OCI-LY7 (cell line): ENCODE data around the gene SNCB. TPM values are rescaled to one million over a fixed set of nuclear protein-coding genes. Genes with fewer than 3 reads are reported as not detected.

Experiments
- BruUV-seq: library from RNA; stranded (reverse); fragments of 400-500 nt; replicated peaks from 2 replicates; lab custom pipeline; 2021; lab: Mats Ljungman, UMichigan
- CTCF ChIA-PET: fragments of 300-600 bp; sonication (Branson Sonifier 250); formaldehyde crosslinking; loops from one replicate; lab custom pipeline; 2022; ENCODE audit warnings: antibody characterized with exemption; ENCODE audit not compliant: unreplicated experiment; lab: Charles Lee
- POLR2A ChIA-PET: fragments of 300-600 bp; sonication (Branson Sonifier 250); formaldehyde crosslinking; loops from one replicate; lab custom pipeline; 2022; ENCODE audit warnings: antibody characterized with exemption; lab: Charles Lee
- DNase-seq: peaks from one replicate; pipeline ENCODE4 v3.0.0-alpha.2; 2015; ENCODE audit warnings: low spot score
- H2AFZ ChIP-seq: fragments of 200-600 bp; sonication (generic), shearing (Covaris generic); 2 replicates; pipeline ENCODE4 v1.6.1; 2014; ENCODE audit warnings: mild to moderate bottlenecking, antibody characterized with exemption, low read length, moderate library complexity
- H3K27ac ChIP-seq: fragments of 200-600 bp; sonication (generic); 2 replicates; pipeline ENCODE4 v1.5.1; 2014; ENCODE audit warnings: mixed run types, low read depth, mild to moderate bottlenecking, moderate library complexity, low read length, inconsistent platforms; ENCODE audit not compliant: poor library complexity, severe bottlenecking
- H3K36me3 ChIP-seq: fragments of 200-600 bp; sonication (generic); 2 replicates; pipeline ENCODE4 v1.6.1; 2014; ENCODE audit warnings: mild to moderate bottlenecking, antibody characterized with exemption, low read length, moderate library complexity, mixed read lengths; ENCODE audit not compliant: insufficient read depth
- H3K4me1 ChIP-seq: fragments of 200-600 bp; sonication (generic); 2 replicates; pipeline ENCODE4 v1.5.1; 2014; ENCODE audit warnings: mild to moderate bottlenecking, low read length; ENCODE audit not compliant: insufficient read depth, poor library complexity, severe bottlenecking
- H3K4me2 ChIP-seq: fragments of 200-600 bp; sonication (generic); 2 replicates; pipeline ENCODE4 v1.6.1; 2014; ENCODE audit warnings: mild to moderate bottlenecking, low read length
- H3K4me3 ChIP-seq: fragments of 200-600 bp; sonication (generic); 2 replicates; pipeline ENCODE4 v1.5.1; 2014; ENCODE audit warnings: mild to moderate bottlenecking, low read depth, low read length; ENCODE audit not compliant: poor library complexity, severe bottlenecking
- H3K79me2 ChIP-seq: fragments of 200-600 bp; sonication (generic); 2 replicates; pipeline ENCODE4 v1.6.1; 2016; ENCODE audit warnings: low read depth, mild to moderate bottlenecking, low read length, moderate library complexity, mixed read lengths; ENCODE audit not compliant: insufficient read depth
- H3K9me2 ChIP-seq: fragments of 200-600 bp; sonication (generic); 2 replicates; pipeline ENCODE4 v1.6.1; 2016; ENCODE audit warnings: mild to moderate bottlenecking, low read length, mixed read lengths; ENCODE audit not compliant: insufficient read depth
- H3K9me3 ChIP-seq: fragments of 200-600 bp; sonication (generic); 2 replicates; pipeline ENCODE4 v1.6.1; 2014; ENCODE audit warnings: mild to moderate bottlenecking, mixed run types, low read length, mixed read lengths
- H4K20me1 ChIP-seq: fragments of 200-600 bp; sonication (generic); 2 replicates; pipeline ENCODE4 v1.6.1; 2014; ENCODE audit warnings: mild to moderate bottlenecking, antibody characterized with exemption, low read length, moderate library complexity, mixed read lengths; ENCODE audit not compliant: insufficient read depth
- EZH2phosphoT487 ChIP-seq: fragments of 200-600 bp; sonication (generic); IDR thresholded peaks from 2 replicates; pipeline ENCODE4 v1.6.1; 2018; ENCODE audit warnings: low read depth, borderline replicate concordance, mild to moderate bottlenecking, mixed run types, antibody characterized with exemption, low read length, moderate library complexity, mixed read lengths
- intact Hi-C: fragments of 100-400 bp; cut with micrococcal nuclease; formaldehyde crosslinking; loops from one replicate; pipeline ENCODE4 v1.10.0; 2022; ENCODE audit not compliant: unreplicated experiment
- total RNA-seq, 2 experiments: library from RNA; depleted of rRNA in 1 of 2; stranded (reverse); fragments of >200 nt in 1 of 2; shearing (Covaris generic) in 1 of 2; gene quantifications; 2 replicates each; pipeline ENCODE4 v1.2.3, GENCODE V29; 2014 to 2022
- TF ChIP-seq, protein P1 (sequence below): fragments of 200-600 bp; sonication (generic); conservative IDR thresholded peaks from 2 replicates; pipeline ENCODE4 v1.5.1; 2014; ENCODE audit warnings: mild to moderate bottlenecking, antibody characterized with exemption, low read length, moderate library complexity, mixed read lengths

The SNCB gene
- total RNA-seq, 2 experiments from 2014 or later, result 0.50 to 3.5 TPM

DNA sequence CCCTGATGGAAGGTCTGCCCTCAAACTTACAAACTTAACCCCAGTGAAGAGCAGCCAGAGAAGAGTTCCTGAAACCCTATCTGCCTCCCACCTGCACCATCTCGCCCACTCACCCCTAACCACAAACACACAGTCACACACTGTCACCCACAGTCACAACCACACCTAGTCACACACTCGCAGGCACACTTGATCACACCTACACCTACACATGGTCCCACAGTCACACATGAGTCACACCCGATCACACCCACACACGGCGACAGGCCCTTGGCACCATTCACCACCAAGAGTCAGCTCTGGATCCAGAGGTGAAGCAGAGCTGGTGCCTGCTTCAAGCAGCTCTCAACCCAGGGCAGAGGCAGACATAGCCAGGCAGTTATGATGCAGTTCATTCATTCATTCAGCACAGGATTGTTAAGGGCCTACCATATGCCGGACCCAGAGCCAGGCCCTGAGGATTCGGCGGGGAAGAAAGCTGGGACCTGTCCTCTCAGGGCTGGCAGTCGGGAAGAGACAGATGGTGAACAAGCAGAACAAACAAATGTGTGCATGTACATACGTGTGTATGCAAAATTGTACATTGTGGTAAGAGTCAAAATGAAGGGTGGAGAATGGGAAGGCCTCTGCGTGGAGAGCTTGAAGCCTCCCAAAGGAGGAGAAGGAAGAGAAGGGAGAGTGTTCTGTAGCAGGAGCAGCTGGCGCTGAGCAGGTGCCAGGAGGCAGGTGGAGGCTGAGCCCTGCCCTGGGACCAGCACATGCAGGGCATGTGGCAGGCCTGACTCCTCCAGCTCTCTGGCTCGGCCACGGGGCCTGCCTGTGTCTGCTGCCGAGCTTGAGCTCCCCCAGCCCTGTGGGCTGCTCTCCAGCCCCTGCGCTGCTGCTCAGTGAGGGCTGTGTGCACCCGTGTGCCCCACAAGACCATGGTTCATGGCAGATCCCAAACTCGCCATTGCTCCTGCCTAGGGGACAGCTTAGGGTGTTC is 23.4 kb upstream of the SNCB start:
- no TSS peak for BruUV-seq
- Histone ChIP-seq H3K36me3 (no peaks in the 10 kb centered on the region), H3K79me2 (no peaks in the 10 kb centered on the region), H3K4me3 (no peak overlapping the region), H3K9me2 (no peaks in the 10 kb centered on the region), H2AFZ (no peak overlapping the region), H3K27ac (no peak overlapping the region), H4K20me1 (no peaks in the 10 kb centered on the region), H3K4me1 (peaks cover 5% of the 10 kb centered on the region), H3K4me2 (no peak overlapping the region), H3K9me3 (no peaks in the 10 kb centered on the region)
- TF ChIP-seq, protein P1, sequence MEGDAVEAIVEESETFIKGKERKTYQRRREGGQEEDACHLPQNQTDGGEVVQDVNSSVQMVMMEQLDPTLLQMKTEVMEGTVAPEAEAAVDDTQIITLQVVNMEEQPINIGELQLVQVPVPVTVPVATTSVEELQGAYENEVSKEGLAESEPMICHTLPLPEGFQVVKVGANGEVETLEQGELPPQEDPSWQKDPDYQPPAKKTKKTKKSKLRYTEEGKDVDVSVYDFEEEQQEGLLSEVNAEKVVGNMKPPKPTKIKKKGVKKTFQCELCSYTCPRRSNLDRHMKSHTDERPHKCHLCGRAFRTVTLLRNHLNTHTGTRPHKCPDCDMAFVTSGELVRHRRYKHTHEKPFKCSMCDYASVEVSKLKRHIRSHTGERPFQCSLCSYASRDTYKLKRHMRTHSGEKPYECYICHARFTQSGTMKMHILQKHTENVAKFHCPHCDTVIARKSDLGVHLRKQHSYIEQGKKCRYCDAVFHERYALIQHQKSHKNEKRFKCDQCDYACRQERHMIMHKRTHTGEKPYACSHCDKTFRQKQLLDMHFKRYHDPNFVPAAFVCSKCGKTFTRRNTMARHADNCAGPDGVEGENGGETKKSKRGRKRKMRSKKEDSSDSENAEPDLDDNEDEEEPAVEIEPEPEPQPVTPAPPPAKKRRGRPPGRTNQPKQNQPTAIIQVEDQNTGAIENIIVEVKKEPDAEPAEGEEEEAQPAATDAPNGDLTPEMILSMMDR, result no peak
- TF ChIP-seq EZH2phosphoT487, result no peak
- no peak for DNase-seq
- CTCF ChIA-PET, result interaction anchor here (1.0 kb wide), 1 partner anchor 110 kb away, joined by 3 read pairs; no protein-coding TSS in a partner anchor
- POLR2A ChIA-PET, result interaction anchor here (0.6 kb wide), 1 partner anchor 431 kb away, joined by 3 read pairs; no protein-coding TSS in a partner anchor
- intact Hi-C loops, result no loop called here

DNA sequence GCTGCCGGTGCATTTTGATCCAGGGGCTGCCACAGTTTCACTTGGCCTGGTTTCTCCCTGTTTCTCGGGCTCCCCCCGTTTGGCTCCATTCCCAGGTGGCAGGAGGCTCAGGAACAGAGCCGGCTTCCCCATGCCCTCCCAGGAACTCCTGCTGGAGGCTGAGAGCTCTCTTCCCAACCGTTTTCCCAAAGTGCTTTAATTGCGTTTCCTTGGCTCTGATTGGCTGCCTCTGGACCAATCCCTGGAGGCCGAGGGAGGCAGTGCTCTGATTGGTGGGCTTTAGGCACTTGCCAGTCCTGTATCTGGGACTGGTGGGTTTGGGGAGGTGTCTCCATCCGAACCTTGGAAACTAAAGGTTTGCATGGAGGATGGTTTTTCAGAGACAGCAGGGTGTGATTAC is 21.8 kb upstream of the SNCB start:
- Histone ChIP-seq H3K4me2 (no peak overlapping the region), H3K36me3 (no peaks in the 10 kb centered on the region), H2AFZ (no peak overlapping the region), H3K4me3 (no peak overlapping the region), H3K9me3 (no peaks in the 10 kb centered on the region), H3K4me1 (peaks cover 13% of the 10 kb centered on the region), H3K9me2 (no peaks in the 10 kb centered on the region), H3K79me2 (no peaks in the 10 kb centered on the region), H3K27ac (no peak overlapping the region), H4K20me1 (no peaks in the 10 kb centered on the region)
- DNase-seq, result no peak
- ChIA-PET CTCF (no interaction called here), POLR2A (no interaction called here)
- intact Hi-C loops, result no loop called here
- TF ChIP-seq, protein P1, result no peak
- no peak for TF ChIP-seq EZH2phosphoT487
- BruUV-seq, result no TSS peak

DNA sequence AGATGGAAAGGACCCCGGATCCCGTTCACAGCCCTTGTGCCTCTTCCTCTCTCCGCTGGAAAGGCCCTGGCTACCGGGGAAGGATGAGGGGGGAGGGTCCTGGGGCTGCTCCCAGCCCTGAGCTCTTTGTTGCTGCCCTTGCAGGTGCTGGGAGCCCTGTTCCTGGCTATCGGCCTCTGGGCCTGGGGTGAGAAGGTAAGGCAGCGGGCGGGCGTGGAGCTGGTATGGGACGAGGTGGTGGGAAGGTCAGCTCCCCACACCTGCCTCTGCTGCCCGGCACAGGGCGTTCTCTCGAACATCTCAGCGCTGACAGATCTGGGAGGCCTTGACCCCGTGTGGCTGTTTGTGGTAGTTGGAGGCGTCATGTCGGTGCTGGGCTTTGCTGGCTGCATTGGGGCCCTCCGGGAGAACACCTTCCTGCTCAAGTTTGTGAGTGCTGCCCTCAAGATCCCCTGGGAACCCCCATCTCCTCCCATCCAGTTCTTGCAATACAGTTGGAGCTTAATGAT is 21.2 kb upstream of the SNCB start:
- POLR2A ChIA-PET, result no interaction called here
- Histone ChIP-seq H2AFZ (no peak overlapping the region), H3K4me1 (peaks cover 17% of the 10 kb centered on the region), H3K9me3 (no peaks in the 10 kb centered on the region), H3K4me3 (no peak overlapping the region), H3K36me3 (no peaks in the 10 kb centered on the region), H3K4me2 (no peak overlapping the region), H3K27ac (no peak overlapping the region), H3K9me2 (no peaks in the 10 kb centered on the region), H4K20me1 (no peaks in the 10 kb centered on the region), H3K79me2 (no peaks in the 10 kb centered on the region)
- no peak for DNase-seq
- no TSS peak for BruUV-seq
- no peak for TF ChIP-seq EZH2phosphoT487
- TF ChIP-seq, protein P1, result no peak
- intact Hi-C loops, result no loop called here
- CTCF ChIA-PET, result interaction anchor here (0.5 to 0.9 kb wide), 3 partner anchors 9 to 209 kb away, joined by 3 to 4 read pairs (median 3); no protein-coding TSS in a partner anchor
